HG02981 (cell line): ENCODE data around the gene RECQL5.

Source experiments
- ATAC-seq: cut with Tn5 transposase; IDR thresholded peaks from one replicate; pipeline ENCODE4 v1.9.1; 2021; ENCODE audit warnings: mild to moderate bottlenecking, moderate library complexity; ENCODE audit not compliant: unreplicated experiment

Gene RECQL5

DNA sequence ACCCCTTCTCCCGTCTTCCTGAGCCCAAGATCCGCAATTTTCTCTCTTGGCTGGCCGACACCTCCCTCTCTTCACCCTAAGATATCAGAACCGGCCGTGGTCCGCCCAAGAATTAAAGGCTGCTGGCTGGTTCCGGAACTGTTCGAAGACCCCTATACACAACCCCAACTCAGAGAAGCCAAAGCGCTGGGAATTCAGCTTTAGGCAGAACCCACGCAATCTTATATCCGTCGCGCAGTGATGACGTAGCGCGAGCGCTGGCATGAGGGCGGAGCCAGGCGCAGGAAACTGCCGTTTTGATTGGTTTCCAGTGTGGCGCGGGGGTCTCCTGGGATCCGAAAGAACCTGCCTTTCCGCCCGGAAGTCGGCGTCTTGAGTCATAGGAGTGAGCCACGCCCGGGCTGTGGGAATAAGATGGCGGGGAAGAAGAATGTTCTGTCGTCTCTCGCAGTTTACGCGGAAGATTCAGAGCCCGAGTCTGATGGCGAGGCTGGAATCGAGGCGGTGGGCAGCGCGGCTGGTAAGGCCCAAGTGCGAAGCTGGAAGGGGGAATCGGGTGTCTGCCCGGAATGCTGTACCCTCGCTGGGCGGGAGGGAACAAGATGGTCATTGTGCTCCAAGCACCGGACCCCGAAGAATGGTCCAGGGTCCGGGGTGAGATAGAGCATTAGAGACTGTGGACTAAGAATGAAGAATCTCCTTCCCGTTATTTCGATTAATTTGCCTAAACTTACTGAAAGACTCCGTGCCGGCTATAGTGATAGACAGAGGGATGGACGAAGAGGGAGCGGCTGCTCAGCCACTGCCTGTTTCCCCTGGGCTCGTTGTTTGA lies at the start of gene RECQL5, which contains the start of gene SAP30BP:
TSS of gene RECQL5 (minus strand) at position 196 of the 832 bp plus-strand sequence. CDS start 597 bp downstream, outside the sequence.
TSS of gene SAP30BP (plus strand) at position 380 of the 832 bp plus-strand sequence. CDS start at position 415, 35 bp downstream.
- ATAC-seq: peak; percentile 80

DNA sequence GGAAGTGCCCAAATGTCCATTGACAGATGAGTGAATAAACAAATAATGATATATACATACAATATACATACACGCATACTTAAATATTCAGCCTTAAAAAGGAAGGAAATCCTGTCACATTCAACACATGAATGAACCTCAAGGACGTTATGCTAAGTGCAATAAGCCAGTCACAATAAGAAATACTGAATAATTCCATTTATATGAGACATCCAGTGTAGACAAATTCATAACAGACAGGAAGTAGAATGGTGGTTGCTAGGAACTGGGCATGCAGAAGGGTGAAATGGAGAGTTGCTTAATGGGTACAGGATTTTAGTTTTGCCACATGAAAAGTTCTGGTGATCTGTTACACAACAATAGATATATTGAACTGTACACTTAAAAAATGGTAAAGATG lies 45.5 kb upstream of the RECQL5 start:
- ATAC-seq: no peak

DNA sequence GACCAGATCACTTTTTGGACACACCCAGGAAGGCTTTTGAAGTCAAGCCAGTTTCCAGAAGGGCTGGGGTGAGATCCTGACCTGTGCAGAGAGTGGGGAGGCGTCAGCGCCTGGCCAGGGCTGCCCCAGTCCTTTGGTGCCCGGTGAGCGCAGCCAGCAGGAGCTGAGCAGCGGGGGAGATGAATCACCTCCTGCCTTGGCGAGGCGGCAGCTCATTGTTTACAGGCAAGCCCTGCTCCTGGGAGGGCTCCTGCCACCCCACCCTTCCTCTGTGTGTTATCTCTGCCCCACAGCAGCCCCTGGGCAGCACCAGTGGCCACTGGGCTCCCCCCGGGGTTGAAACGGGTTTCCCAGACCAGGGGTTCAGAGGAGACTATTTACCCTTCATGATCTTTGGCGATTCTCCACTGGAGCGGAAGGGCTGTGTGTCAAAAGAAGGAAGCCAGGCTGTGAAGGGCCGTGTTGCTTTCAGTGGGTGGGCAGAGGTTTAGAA lies 40.2 kb upstream of the RECQL5 start:
- ATAC-seq: no peak

DNA sequence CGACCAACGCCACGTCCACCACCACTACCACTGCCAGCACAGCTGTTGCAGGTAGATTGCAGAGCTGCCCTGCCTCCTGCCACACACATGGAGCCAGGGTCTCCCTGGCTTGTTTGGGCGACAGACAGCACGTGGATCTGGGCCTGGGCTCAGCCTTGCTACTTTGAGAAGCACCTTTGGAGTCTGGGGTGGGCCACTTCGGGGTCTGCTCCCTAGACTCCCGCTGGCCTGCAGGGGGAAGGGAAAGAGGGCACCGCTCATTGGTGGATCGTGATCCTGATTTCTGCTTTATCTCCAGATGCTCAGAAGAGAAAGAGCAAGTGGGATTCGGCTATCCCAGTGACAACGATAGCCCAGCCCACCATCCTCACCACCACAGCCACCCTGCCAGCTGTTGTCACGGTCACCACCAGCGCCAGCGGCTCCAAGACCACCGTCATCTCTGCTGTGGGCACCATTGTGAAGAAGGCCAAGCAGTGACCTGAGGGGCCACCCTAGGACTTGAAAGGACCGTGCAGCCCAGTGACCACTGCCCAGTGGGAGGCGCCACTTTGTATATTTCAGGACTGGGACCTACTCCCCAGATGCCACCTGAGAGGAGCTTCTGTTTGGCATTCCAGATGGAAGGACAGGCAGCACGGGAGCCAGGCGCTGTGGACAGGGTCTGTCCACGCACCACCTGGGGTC lies 39.2 kb upstream of the RECQL5 start:
- no peak for ATAC-seq

DNA sequence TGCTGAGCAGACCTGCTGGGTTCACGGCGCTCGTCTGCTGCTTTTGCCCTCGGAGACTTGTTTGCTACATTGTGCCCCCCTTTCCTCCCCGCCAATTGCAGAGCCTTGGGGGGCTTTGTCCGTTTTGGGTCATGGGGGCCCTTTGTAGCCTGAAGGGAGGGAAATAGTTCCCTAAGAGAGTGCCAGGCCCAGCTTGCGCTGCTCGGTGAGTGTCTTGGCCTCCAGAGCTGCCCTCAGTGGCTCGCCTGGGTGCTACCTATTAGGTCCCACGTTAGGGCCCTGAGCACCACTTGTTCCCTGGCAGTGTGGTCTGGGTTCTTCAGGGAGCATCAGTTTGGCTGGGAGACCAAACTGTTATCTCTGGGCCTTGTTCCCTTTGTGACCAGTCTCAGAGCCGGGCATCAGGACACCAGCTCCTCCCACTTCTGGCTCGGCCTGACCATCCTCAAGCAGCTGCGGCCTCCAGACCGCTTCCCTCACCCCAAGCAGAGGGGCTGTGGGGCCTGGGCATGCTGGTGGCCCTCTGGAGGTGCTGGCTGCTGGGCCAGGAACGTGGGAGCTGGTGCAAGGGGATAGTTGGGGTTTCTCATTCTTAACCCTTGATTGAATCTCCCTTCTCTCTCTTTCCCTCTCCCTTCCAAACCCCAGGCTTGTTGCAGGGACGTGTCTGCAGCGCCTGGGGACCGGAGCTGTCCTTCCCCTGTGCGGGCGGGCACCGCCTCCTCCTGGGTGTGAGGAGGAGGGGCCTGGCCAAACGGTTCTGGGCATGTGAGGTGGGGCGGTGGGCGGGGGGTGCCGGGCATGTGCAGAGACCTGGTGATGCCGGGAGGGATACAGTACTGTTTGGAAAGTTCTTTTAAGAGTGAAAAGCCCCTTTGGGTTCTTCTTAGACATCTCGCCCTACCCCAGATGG lies 38.3 kb upstream of the RECQL5 start:
- ATAC-seq: no peak

DNA sequence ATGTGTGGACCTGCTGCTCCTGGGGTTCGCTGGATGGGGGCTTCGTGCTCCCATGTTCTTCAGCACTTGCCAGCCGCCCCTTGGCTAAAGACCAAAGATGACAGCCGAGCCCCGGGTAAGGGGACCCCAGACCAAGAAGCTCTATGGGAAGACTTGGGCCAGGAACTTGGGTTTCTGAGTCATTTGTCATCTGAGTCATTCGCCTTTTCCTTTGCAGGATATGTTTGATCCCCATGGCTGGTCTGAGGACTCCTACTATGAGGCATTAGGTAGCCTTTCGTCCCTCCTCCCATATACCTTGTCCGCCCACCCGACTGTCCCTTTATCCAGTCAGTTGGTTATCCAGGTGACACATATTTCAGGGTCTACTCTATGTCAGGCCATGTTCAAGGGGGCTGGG lies 36.6 kb upstream of the RECQL5 start:
- no peak for ATAC-seq

DNA sequence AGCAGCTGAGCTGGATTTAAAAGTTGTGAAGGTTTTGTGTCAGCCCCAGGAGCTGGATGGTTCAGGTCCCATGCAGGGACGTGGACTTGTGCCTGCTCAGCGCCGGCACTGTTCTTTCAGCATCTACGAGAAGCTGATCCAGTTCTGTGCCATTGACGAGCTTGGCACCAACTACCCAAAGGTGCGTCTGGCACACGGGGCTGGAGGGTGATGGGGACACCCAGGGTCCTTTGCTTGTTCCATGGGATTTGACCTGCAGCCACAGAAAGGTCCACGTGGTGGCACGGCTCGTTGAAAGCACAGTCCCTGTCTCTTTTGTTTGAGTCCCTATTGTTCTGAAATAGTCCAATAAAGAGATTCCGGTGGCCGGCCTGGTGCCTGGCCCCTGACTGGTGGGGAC lies 36.2 kb upstream of the RECQL5 start:
- no peak for ATAC-seq

DNA sequence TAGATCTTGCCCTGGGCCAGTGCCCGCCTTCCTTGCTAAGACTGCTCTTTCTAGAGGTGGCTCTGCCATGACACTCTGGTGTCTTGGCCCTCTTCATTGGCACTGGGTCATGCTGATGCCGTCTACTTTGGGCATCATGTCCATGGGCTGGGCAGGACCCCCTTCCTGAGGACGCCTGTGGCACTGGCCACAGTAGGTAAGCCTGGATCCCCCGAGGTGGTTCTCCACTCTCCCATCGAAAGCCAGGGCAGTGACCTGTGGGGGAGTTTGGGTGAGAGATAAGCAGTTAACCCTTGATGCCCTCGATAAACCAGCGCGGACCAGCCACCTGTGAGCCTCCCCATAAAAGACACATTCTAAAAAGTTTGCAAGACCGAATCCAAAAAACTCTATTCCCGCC lies 34.3 kb upstream of the RECQL5 start:
- no peak for ATAC-seq

DNA sequence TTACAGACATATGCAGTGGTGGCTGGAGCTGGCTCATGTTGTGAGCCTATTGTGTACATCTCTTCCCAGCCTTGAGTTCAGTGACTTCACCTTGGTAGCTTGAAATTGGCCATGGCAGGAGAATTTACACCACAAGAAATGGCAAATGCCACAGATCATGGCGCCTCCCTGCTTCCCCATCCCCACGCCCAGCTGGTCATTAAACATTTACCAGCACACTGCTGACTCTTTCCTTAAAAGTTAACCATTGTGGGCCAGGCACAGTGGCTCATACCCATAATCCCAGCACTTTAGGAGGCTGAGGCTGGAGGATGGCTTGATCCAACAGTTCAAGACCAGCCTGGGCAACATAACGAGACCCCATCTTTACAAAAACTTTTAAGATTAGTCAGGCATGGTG lies 31.7 kb upstream of the RECQL5 start:
- no peak for ATAC-seq

DNA sequence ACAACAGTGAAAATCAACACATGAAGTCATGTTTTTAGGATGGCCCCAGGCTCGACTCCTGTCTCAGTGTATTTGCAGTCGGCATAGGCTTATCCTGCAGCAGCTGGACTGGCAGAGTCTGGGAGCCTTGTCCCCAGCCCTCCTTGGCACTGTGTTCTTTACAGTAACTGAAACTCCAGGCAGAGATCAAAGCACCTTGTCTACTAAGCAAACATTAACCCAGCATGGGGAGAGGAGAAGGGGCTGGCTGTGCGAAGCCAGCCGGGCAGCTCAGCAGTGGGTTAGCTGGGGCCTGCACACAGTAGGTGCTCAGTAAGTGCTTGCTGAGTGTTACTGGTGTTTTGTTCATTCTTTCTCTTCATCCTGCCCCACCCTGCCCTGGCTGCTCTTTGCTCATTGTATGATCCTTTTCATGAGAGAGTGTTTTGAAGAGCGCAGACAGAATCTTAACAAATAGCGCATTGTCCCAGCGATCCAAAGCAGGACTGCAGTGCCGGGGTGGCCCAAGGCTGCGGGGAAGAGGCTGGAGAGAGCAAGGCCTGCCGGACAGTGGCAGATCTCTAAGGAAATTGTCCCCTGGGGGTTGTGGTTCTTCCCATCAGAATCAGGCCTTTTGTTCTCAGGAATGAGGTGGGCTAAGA lies 30.8 kb upstream of the RECQL5 start:
- ATAC-seq: no peak

DNA sequence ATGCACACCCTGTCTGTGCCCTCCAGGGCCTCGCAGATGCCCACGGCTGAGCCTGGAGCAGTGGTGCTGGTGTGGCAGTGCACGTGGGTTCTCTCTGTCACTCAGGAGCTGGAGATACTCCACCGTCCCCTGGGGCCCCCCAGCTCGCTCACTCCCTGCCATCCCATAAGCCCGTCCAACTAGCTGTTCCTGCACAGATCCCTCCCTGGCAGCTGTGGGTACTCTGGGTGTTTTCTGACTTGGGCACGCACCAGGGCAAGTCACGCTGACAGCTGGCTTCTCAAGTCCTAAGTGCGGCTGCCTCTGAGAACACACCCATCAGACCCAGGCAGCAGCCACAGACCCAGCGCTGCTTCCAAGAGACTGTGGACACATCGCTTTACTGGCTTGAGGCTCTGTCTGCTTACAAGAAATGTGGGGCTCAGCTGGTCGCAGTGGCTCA lies 28.9 kb upstream of the RECQL5 start:
- no peak for ATAC-seq

DNA sequence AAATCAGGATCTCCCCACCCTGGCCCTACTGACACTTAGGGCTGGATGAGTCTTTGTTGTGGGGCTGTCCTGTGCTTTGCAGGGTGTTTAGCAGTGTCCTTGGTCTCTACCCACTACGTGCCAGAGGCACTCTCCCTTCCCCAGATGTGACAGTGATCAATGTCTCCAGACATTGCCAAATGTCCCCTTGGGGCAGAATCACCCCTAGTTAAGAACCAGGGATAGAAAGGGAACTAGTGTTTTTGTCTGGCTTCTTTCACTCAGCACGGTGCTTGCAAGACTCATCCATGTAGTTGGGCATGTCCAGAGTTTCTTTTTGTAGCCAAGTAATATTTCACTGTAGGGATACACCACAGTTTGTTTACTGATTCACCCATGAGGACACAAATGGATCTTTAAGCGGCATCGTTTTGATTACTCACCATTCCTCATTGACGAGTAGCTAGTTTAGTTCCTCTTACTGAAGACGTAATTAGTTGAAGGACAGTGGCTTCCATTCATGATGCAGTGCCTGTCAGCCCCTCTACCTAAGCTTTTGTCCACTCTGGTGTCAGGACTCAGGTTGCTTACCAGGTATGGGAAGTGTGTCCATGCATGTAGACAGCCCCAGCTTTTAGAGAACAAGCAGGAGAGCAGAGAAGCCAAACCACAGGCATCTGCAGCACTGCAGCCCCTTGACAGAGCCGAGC lies 28.3 kb upstream of the RECQL5 start:
- no peak for ATAC-seq

DNA sequence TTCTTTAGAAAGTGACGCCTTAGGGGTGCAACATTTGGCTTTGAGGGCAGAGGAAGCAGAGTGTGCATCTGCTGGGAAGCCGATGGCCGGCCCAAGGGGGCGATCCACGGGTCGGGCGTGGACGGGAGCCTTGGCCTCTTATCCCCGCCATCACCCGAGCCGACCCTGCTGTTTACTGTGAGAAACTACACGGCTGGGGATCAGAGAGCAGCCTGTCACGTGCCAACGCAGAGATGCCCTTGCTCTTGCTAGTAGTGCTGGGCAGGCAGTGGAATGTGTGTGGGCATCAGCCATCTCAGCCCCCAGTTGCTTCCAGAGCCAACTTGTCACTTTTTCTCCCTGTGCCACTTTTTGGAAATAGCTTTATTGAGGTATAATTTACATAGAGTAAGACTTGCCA lies 27.6 kb upstream of the RECQL5 start:
- ATAC-seq: no peak

DNA sequence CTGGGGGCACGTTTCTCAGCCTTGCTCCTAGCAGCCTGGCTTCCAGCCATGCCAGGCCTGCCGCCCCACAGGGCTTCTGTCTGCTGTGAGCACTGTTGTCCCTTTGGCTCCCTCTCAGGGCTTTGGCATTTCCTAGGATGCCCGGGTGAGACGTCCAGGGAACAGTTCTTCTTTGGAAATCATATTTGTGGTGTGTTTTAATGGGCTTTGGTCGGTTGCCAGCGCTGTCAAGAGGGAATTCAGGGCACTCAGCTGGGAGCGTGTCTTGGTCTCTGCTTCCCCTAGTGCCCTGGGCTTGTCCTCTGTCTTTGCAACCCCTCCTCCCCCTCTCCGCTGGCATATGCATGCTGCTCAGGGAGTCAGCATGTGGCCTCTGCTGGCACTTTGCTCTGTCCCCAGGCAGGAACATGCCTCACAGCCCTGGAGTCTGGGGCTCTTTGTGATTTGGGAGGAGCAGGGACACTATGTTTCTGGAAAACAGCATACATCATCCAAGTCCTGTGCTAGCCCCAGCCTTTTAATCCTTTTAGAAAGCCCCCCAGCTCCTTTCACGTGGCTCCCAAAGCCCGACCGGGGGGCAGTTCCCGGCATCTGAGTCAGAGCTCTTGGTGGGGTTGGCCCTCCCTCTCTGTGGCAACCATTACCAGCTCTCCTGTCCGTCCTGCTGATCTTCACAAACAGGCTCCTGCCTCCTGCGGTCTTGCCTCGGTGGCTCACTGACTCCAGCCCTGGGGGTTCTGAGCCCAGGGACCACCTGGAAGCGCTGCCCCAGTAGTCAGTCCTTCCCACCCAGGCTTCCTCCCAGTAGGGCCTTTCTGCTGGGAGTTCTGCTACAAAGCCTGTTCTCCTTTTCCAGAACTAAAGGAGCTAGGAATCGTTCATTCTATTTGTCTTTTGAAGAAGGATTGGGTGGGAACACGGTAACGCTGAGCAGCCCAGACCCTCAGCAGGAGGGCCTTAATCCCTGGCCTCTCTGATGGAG lies 26.8 kb upstream of the RECQL5 start:
- no peak for ATAC-seq

DNA sequence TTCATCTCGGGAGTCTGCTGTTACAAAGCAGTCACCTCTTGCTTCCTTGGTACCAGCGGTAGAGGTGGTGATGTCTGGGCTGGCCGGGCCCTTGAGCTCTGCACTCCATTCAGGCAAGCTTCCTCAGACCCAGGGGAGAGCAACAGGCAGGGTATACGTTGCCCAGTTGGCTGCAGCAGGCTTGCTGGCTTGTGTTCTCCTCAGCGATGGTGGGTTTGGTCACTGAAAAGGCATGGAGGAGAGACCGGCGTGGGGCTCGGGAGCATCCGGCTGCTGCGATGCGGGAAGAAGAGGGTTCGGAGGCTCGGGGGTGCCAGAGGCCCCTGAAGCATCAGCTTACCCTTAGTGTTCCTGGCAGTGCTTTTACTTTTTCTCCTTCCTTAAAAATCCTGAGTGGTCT lies 26.0 kb upstream of the RECQL5 start:
- ATAC-seq: no peak

DNA sequence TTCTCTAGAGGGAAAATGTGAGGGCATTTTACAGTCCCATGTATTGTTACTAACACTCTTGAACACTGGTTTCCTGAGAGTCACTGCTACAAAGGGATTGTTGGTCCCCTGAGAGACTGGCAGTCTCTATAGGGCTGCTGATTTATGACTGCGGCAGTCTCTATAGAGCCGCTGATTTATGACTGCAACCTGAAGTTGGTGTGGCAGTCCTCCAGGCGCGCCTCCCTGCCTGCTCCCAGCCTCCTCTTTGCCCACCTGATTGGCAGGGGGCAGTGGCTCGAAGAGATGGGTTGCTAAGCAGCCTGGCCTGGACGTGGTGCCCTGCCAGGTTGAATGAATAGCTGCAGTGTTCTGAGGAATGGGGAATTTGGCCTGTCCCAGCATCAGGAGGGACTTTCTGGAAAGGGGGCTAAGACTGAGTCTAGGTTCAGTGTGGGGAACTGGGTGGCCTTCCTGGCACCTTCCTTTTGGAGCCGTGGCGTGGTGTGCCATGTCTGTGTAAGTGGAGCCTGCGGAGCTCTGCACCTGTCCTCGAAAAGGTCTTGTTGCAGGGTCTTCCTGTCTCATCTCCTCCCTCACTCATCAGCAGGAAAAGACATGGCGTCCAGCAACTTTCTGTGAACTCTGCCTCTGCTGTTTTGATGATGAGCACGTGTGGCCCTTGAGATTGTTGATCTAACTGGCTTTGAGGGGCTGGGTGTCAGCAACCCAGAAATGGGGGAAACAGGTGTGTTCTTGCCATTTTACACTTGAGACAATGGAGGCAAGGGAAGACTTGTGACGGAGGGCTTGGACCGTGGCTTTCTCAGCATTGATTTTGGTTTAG lies 25.1 kb upstream of the RECQL5 start:
- ATAC-seq: no peak

DNA sequence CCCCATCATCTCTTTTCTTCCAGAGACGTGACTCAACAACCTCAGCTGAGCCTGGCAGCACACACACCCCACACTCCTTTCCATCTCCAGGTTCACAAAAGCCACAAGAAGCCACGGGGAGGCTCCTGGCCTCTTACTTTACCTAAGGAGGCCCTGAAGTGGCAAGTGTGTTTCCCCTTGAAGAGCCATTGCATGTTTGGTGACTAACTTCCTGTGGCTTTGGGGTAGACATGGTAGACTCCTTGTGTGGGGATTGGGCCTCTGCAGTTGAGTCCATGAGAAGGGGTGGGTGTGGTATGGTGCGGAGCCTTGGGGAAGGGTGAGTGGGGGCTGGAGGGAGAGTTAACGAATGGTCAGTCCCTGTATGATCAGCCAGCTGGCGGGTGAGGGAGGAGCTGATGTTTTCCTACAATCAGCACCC lies 24.4 kb upstream of the RECQL5 start:
- ATAC-seq: no peak

DNA sequence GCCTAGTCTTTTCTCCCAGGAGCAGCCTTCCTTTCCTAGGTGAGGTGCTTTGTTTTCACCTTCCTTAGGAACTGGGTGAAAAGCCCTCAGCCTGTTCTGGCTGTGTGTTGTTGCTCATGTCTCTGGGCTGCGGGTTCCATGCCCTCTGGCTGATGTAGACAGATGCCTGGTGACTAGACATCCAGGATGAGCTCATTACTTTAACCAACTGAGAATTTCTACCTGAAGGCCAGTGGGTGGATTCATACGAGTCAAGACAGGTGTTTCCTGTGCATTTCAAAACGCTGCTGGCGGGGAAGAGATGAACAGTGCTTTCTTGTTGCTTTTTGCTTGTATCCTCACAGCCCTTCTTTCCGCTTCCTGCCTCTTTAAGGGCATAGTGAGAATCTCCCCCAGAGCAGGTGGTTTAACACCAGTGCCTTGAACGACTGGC lies 22.5 kb upstream of the RECQL5 start:
- no peak for ATAC-seq
